HL-60/S4 (cell line): ENCODE data around the gene CYP1B1.

ENCODE experiments used
- in situ Hi-C: fragments of 300-500 bp; cut with MboI; formaldehyde crosslinking; loops from 2 replicates; pipeline ENCODE4 v1.14.3; 2022; ENCODE audit warnings: low sequenced_read_pairs

Gene CYP1B1

GRCh38 chr2:38076710-38077430, 919 bp upstream of the CYP1B1 start:
- in situ Hi-C loops, result no loop called here

- in situ Hi-C loops, result no loop called here
Measured at GRCh38 chr2:38076152-38076709, 280 bp upstream of the CYP1B1 start.

- in situ Hi-C loops, result no loop called here
Measured at GRCh38 chr2:38074764-38075506, 1.0 kb downstream of the CYP1B1 start.

DNA sequence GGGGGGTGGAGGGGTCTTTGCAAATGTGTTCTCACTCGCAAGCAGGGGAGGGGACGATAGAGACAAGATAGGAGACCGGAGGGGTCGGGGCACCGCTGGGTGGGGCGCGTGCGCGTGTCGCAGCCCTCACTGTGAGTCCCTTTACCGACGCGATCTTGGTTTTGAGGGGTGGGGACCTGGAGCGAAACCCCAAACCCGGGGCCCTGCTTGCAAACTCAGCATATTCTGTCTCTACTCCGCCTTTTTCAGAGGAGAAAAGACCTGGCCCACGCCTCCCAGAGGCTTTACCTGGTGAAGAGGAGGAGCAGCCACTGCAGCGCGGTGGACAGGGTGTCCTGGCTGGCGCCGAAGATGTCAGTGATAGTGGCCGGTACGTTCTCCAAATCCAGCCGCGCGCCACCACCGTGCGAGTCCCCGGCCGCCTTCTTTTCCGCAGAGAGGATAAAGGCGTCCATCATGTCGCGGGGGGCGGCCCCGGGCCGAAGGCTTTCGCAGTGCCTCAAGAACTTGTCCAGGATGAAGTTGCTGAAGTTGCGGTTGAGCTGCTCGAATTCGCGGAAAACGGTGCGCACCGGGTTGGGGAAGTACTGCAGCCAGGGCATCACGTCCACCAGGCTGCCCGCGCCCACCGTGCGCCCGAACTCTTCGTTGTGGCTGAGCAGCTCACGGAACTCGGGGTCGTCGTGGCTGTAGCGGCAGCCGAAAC, 1.7 kb downstream of the CYP1B1 start:
- in situ Hi-C loops, result no loop called here

- in situ Hi-C loops, result no loop called here
Measured at GRCh38 chr2:38073211-38074057, 2.5 kb downstream of the CYP1B1 start.

- in situ Hi-C loops, result no loop called here
Measured at GRCh38 chr2:38070438-38070837, 5.5 kb downstream of the CYP1B1 start.

GRCh38 chr2:38068234-38068633, 7.7 kb downstream of the CYP1B1 start:
- in situ Hi-C loops, result no loop called here

DNA sequence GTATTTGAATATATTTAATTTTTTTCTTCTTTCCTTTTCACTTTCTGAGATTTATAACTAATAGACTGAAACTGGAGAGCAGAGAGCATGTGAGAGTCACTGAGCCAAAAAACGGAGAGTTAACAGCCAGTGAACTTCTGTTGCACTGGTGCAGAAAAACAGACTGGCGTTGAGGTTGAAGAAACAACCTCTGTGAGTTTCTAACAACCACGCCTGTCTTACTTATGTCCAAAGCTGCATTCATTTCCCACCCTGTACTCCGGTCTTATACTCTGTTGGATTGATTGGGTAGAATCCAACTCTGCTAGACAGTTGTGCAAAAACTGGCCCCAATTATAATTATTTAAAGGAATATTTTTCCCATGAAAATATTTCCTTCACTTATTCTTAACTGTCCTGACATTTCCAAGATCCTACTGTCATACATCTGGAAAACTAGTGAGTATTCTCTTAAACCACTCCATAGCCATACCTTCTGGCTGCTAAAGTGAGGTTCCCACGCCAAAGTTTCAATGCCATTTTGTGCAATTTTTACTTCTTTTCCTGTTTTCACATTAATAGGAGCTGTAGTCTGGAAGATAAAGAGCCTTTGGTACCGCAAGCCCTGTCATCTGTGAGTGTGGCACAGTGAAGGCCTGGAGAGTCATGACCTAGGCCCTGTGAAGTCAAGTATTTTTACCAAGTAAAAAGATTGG, 9.4 kb downstream of the CYP1B1 start:
- in situ Hi-C loops, result no loop called here

DNA sequence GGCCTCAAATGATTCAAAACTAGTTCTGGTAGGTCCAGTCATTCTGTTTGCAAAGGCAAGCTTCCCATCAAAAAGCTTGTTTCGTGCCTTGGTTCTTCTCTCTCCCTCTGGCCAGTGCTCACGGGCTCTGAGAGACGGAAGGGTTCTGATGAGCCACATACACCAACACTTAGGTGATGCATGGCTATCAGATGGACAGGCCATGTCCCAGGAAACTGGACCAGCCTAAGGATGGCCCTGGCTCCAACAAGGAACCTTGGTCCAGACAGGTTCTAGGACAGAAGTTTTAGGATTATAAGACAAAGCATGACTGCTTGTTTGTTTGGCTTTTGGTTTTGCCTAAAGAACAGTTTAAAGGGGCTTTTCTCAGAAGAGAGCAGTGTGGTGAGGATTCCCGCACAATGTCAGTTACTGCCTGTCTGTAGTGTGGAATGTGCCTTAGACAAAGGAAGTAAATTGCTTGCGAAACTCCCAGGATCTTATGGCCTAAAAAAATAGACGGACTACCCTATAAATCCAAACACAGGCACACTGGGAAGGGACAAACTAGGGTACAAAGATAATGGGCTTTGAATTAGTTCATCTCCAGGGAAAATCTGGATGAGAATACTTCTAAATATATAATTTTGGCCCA, 10.3 kb downstream of the CYP1B1 start:
- in situ Hi-C loops, result no loop called here

DNA sequence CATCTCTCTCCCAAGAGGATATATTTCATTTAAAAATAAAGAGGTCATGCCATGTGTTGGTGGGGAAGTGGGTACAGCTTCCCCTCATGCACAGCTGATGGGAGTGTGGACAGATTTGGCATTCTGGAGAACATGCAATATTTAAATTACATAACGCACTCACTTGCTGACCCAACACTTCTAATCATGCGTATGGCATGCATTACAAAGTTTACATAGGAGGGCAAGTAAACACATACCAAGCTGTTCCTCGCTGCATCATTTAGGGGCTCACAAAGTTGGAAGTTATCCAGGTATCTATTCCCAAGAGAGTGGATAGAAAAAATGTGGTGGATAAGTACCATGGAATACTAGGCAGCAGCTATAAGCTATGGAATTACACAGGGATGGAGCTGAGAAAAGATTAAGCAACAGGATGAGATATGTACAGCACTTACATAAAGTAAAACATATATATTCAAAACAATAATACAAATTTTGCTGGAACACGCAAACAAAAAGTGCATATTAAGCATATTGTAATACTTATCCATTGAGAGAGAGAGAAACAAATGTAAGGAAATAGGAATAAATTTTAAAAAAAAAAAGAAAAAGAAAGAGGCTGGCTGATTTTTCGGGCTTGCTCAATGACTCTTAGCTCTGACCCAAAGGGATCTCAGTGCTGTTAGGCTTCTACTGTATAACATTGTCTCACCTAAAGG, 11.0 kb downstream of the CYP1B1 start:
- in situ Hi-C loops, result no loop called here

DNA sequence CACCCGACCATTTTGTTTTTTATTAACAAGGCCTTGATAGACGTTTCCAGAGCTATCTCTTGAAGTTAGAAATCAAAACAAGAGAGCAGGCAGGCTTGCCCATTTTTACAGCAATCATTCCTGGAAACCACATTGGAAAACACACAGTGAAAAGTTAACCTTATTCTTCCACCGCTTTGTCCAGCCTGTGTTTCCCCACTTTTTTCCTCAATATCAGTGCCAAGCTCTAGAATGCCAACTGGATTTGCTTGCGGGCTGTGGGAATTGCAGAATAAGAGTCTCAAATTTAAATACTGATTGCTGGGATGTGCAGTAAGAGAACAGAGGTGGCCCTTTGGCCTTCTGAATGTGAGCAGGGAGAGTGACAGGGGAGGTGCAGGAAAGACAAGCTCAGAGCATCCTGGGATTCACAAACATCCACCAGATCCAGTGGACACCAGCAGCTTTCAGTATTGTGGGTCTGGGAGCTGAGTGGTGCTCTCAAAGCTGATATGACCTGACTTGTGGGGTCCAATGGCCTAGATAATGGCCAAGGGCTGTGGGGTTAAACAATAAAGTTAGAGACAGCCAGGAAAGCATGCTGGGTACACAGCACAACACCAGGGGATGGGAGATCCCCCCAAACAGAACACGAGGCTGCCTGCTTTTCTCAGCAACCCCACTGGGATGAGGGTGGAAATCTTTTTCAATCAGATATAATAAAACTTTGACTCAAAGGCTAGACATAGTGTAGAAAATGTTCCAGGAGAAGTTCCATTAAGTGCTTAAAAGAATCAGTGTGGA, 15.5 kb downstream of the CYP1B1 start:
- in situ Hi-C loops, result no loop called here

- in situ Hi-C loops, result no loop called here
Measured at GRCh38 chr2:38057651-38058410, 18.1 kb downstream of the CYP1B1 start.

- in situ Hi-C loops, result no loop called here
Measured at GRCh38 chr2:38056216-38056615, 19.7 kb downstream of the CYP1B1 start.

DNA sequence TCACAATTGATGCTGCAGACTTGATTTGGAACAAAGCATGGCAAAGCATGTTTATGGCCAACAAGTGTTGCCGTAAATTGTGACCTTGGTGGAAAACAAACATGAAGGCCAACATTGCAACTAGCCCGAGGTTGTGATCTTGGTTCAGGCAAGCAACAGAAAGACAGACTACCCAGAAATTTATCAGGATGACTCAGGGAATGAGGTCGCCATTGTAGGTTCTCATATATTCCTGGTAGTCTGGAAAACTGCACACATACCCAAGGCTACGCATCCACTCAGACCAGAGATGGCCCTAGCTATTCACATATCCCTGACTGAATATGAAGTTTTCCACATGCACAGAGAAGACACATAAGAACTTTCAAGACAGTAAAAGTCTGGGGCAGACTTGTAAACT, 30.1 kb downstream of the CYP1B1 start:
- in situ Hi-C loops, result no loop called here

- in situ Hi-C loops, result no loop called here
Measured at GRCh38 chr2:38039121-38039910, 36.6 kb downstream of the CYP1B1 start.

GRCh38 chr2:38038682-38039081, 37.3 kb downstream of the CYP1B1 start:
- in situ Hi-C loops, result no loop called here
